ENCODE data around the gene TCP10L.
"Not testable (repeated sequence)": the region's sequence is repeated elsewhere in the genome, so short reads cannot be mapped to it uniquely, and the experiment has no call there.

Gene TCP10L

GRCh38 chr21:32538147-32538792 lies 47.1 kb downstream of the TCP10L start:
- ChIA-PET CTCF (interaction anchor here (1.0 to 1.3 kb wide), 2 partner anchors 8 to 25 kb away, joined by 3 read pairs; no protein-coding TSS in a partner anchor), POLR2A (no interaction called here)
- DNase-seq (ENCODE audit: extremely low spot score): no peak
- no peak for TF ChIP-seq CTCF (IDR thresholded peaks at IDR 0.05; ENCODE audit: control extremely low read depth, extremely low read depth, low read depth, missing control alignments)

DNA sequence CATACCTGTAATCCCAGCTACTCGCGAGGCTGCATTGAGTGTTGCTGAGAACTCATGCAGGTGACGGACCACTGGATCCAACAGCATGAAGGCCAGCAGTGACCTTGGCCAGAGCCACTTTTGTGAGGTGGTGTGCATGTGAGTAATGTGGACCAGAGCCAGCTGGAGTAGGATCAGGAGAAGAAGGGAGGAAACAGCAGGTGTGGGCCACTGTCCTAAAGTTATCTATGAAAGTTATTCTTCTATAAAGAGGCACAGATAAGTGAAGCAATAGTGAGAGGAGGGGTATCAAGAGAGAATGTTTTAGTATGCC lies 47.8 kb downstream of the TCP10L start:
- POLR2A ChIA-PET: no interaction called here
- no peak for TF ChIP-seq CTCF (IDR thresholded peaks at IDR 0.05; ENCODE audit: control extremely low read depth, extremely low read depth, low read depth, missing control alignments)
- CTCF ChIA-PET: no interaction called here
- DNase-seq (ENCODE audit: extremely low spot score): no peak

- TF ChIP-seq CTCF (IDR thresholded peaks at IDR 0.05; ENCODE audit: control extremely low read depth, extremely low read depth, low read depth, missing control alignments): no peak
- DNase-seq (ENCODE audit: extremely low spot score): no peak
- ChIA-PET POLR2A (no interaction called here), CTCF (no interaction called here)
Observed at GRCh38 chr21:32535612-32536011, 49.7 kb downstream of the TCP10L start.

GRCh38 chr21:32534113-32534512 lies 51.2 kb downstream of the TCP10L start:
- ChIA-PET CTCF (no interaction called here), POLR2A (no interaction called here)
- TF ChIP-seq CTCF (IDR thresholded peaks at IDR 0.05; ENCODE audit: control extremely low read depth, extremely low read depth, low read depth, missing control alignments): no peak
- DNase-seq (ENCODE audit: extremely low spot score): no peak

DNA sequence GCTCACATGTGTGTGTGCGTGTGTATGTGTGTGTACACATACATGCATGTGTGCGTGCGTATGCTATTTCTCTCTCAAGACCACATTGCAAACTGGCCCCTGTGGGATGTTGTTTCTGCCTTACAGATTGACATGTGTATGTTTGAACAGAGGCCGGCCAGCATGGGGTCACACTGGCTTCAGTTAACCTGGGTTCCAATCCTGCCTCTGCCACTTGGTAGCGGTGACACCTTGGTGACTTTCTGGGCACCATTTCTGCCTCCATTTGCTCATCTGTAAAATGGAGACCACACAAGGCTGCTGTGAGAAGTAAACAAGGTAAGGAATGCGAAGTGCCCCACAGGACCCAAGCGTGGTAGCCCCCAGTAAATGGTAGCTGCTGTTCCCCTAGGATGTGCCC lies 51.7 kb downstream of the TCP10L start:
- CTCF ChIA-PET: no interaction called here
- POLR2A ChIA-PET: no interaction called here
- no peak for TF ChIP-seq CTCF (IDR thresholded peaks at IDR 0.05; ENCODE audit: control extremely low read depth, extremely low read depth, low read depth, missing control alignments)
- DNase-seq (ENCODE audit: extremely low spot score): no peak

DNA sequence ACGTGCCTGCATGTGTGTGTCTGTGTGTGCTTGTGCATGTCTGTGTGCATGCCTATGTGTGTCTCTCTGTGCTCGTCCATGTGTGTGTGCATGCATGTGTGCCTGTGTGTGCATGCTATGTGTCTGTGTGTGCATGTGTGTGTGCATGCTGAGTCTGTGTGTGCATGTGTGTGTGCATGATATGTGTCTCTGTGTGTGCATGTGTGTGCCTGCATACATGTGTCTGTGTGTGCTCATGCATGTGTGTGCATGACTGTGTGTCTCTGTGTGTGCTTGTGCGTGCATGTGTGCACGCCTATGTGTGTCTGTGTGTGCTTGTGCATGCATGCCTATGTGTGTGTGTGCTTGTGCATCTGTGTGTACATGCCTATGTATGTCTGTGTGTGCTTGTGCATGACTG lies 52.3 kb downstream of the TCP10L start:
- POLR2A ChIA-PET: no interaction called here
- no peak for DNase-seq (ENCODE audit: extremely low spot score)
- no peak for TF ChIP-seq CTCF (IDR thresholded peaks at IDR 0.05; ENCODE audit: control extremely low read depth, extremely low read depth, low read depth, missing control alignments)
- CTCF ChIA-PET: no interaction called here

DNA sequence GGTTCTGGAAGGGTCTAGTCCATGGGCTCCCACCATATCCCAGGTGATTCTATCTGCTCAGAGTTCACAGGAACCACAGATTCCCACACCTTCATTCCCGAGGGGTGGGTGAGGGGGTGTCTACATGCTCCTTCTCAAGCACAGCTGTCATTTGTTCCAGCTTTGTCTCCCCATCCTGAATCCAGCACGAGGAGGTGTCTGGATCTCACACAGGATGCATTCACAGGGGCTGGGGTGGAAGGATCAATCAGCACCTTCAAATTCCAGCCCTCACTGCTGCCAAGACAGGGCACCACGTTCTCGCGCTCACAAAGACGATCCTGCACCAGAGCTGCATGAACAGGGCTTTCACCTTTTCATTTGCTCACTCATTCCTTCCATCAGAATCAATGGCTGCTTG lies 52.7 kb downstream of the TCP10L start:
- no peak for DNase-seq (ENCODE audit: extremely low spot score)
- no peak for TF ChIP-seq CTCF (IDR thresholded peaks at IDR 0.05; ENCODE audit: control extremely low read depth, extremely low read depth, low read depth, missing control alignments)
- ChIA-PET CTCF (no interaction called here), POLR2A (no interaction called here)

DNA sequence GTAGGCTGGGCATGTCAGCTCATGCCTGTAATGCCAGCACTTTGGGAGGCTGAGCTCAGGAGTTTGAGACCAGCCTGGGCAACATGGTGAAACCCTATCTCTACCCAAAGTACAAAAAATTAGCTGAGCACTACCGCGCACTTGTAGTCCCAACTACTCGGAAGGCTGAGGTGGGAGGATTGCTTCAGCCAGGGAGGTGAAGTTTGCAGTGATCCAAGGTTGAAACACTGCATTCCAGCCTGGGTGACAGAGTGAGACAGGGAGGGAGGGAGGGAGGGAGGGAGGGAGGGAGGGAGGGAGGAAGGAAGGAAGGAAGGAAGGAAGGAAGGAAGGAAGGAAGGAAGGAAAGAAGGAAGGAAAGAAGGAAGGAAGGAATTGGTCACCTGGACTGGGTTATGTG lies 53.8 kb downstream of the TCP10L start:
- DNase-seq (ENCODE audit: extremely low spot score); POLR2A ChIA-PET: not testable (repeated sequence)
- CTCF ChIA-PET: interaction anchor here (1.2 kb wide), 1 partner anchor 23 kb away, joined by 3 read pairs; no protein-coding TSS in a partner anchor

DNA sequence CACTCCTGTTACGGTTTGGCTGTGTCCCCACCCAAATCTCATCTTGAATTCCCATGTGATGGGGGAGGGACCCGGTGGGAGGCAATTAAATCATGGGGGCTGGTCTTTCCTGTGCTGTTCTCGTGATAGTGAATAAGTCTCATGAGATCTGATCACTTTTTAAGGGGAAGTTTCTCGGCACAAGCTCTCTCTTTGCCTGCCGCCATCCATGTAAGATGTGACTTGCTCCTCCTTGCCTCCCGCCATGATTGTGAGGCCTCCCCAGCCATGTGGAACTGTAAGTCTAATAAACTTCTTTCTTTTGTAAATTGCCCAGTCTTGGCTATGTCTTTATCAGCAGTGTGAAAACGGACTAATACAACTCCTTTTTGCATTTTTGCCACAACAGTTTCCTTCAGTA lies 54.5 kb downstream of the TCP10L start:
- POLR2A ChIA-PET; DNase-seq (ENCODE audit: extremely low spot score): not testable (repeated sequence)
- CTCF ChIA-PET: interaction anchor here (1.0 to 1.2 kb wide), 3 partner anchors 11 to 39 kb away, joined by 3 read pairs; no protein-coding TSS in a partner anchor
